Measurements from ENCODE around the gene SPATA20. TPM values are rescaled to one million over a fixed set of nuclear protein-coding genes. Genes with fewer than 3 reads are reported as not detected.

The SPATA20 gene
- total RNA-seq, 3 donors from 2014 or later: 52.4 to 62.3 (median 58.4) TPM

DNA sequence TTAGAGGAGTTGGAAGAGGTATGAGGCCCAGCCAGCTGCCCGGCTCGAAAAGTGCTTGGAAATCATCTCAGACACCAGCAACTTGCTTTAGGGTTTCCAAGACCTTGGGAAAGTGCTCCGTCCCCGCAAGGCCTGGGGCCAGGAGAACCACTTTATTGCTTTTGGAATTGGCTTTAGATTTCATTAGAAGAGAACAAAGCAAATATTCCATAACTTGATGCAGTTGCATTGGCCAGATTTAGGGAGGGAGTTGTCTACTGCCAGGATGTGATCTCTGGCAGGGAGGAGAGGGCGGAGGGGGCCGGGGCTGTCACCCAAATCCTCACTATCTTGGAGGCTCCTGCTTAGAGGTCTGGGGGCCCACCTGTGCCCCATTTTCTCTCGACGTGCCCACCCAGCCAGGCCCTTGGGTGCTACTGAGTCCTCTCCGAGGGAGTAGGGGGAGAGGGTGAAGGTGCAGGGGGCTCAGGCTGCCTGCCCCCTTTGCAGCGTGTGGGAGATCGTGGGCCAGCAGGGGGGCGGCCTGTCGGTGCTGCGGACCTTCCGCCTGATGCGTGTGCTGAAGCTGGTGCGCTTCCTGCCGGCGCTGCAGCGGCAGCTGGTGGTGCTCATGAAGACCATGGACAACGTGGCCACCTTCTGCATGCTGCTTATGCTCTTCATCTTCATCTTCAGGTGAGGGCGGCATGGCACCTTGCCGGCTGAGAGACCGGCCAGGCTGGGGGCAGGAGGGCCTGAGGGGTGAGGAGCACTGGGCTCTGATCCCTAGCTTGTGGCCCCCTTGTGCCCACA is 44.2 kb downstream of the SPATA20 start:
- DNase-seq (ENCODE audit: low spot score in 2 of 2): no peak
- H3K9me3 ChIP-seq: no peaks in the 10 kb centered on the region
- H3K4me1 ChIP-seq: no peaks in the 10 kb centered on the region
- TF ChIP-seq POLR2A (IDR thresholded peaks at IDR 0.05): no peak
- TF ChIP-seq, protein P1, sequence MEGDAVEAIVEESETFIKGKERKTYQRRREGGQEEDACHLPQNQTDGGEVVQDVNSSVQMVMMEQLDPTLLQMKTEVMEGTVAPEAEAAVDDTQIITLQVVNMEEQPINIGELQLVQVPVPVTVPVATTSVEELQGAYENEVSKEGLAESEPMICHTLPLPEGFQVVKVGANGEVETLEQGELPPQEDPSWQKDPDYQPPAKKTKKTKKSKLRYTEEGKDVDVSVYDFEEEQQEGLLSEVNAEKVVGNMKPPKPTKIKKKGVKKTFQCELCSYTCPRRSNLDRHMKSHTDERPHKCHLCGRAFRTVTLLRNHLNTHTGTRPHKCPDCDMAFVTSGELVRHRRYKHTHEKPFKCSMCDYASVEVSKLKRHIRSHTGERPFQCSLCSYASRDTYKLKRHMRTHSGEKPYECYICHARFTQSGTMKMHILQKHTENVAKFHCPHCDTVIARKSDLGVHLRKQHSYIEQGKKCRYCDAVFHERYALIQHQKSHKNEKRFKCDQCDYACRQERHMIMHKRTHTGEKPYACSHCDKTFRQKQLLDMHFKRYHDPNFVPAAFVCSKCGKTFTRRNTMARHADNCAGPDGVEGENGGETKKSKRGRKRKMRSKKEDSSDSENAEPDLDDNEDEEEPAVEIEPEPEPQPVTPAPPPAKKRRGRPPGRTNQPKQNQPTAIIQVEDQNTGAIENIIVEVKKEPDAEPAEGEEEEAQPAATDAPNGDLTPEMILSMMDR (IDR thresholded peaks at IDR 0.05): no peak
- no peak for TF ChIP-seq POLR2AphosphoS5 (IDR thresholded peaks at IDR 0.05)
- H3K36me3 ChIP-seq: no peaks in the 10 kb centered on the region
- no peak overlapping the region for H3K27ac ChIP-seq
- intact Hi-C loops (cut with DNase I; ENCODE audit: low total_unique reads): no loop called here
- no peaks in the 10 kb centered on the region for H3K27me3 ChIP-seq
- no peak overlapping the region for H3K4me3 ChIP-seq

DNA sequence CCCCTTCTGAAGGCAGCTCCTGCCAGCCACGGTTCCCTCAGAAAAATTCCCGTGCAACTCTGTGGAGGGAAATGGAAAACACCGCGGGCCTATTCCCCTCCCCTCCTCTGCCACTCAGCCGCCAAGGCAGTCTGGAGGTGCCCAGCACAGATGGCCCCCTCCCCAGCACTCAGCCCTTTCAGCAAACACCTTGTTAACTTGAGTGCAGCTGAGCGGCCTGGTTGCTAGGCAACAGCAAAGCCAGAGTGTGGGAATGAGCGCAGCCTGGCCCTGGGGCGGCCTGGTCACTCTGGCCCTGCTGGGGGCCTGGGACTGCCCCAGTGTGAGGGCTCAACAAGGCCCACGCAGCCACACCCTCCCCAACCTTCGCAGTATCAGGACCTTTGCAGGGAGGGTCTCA is 46.3 kb downstream of the SPATA20 start:
- TF ChIP-seq, protein P1 (IDR thresholded peaks at IDR 0.05): no peak
- TF ChIP-seq POLR2AphosphoS5 (IDR thresholded peaks at IDR 0.05) (no peak), POLR2A (IDR thresholded peaks at IDR 0.05) (no peak)
- intact Hi-C loops (cut with DNase I; ENCODE audit: low total_unique reads): no loop called here
- Histone ChIP-seq H3K36me3 (no peaks in the 10 kb centered on the region), H3K27ac (no peak overlapping the region), H3K27me3 (no peaks in the 10 kb centered on the region), H3K4me1 (no peaks in the 10 kb centered on the region), H3K9me3 (no peaks in the 10 kb centered on the region), H3K4me3 (no peak overlapping the region)
- DNase-seq (ENCODE audit: low spot score in 2 of 2): peak in 1 of 2 donors; percentile 57

DNA sequence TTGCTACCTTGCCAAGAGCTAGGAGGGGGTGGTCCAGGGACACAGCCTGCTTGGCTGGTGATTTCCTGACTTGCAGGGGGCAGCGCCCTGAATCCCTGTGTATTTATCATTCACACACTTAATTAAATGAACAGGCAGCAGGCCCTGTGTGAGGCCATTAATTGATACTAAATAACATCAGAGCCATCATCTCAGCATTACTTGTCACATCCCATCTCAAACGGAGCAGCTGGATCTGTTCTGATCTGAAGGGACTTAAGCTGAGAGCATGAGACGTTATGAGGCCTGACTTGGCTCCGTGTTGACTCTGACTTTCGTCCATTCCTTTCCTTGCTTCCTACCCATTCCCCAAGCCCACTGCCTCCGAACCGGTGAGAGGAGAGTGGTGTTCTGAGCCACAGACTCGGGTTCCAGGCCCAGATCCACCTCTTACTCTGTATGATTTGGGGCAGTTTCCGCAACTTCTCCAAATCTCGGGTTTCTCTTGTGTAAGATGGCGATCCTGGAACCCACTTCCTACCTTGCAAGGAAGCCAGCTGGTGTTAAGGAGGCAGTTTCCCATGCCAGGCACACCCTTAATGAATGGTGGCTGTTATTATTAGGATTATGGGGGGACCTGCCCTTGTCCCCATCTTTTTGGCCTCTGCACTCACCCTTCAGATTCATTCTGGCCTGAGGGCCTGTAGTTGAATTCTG is 47.3 kb downstream of the SPATA20 start:
- Histone ChIP-seq H3K4me3 (no peak overlapping the region), H3K9me3 (no peaks in the 10 kb centered on the region), H3K36me3 (no peaks in the 10 kb centered on the region), H3K4me1 (no peaks in the 10 kb centered on the region), H3K27me3 (no peaks in the 10 kb centered on the region), H3K27ac (no peak overlapping the region)
- TF ChIP-seq POLR2A (IDR thresholded peaks at IDR 0.05) (no peak), POLR2AphosphoS5 (IDR thresholded peaks at IDR 0.05) (no peak)
- TF ChIP-seq, protein P1 (IDR thresholded peaks at IDR 0.05): no peak
- no peak for DNase-seq (ENCODE audit: low spot score in 2 of 2)
- intact Hi-C loops (cut with DNase I; ENCODE audit: low total_unique reads): no loop called here

DNA sequence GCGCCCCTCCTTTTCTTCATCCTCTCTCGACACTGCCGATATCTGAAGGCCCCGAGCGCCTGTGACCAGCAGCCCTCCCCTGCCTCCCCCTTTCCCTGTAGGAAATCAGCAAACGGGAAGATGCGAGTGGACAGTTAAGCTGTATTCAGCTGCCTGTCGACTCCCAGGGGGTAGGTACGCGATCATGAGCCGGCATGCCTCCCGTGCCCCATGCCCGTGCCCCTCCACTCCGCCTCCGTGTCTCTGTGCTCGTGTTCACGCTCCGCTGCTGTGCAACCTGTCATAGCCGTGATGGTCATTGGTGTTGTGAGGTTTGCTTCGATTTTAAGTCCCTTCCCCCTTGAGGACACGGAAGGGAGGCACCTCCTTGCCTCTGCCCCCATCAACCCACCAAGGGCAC is 47.9 kb downstream of the SPATA20 start:
- Histone ChIP-seq H3K27me3 (no peaks in the 10 kb centered on the region), H3K4me3 (no peak overlapping the region), H3K27ac (no peak overlapping the region), H3K4me1 (no peaks in the 10 kb centered on the region), H3K9me3 (no peaks in the 10 kb centered on the region), H3K36me3 (no peaks in the 10 kb centered on the region)
- TF ChIP-seq, protein P1 (IDR thresholded peaks at IDR 0.05): no peak
- TF ChIP-seq POLR2A (IDR thresholded peaks at IDR 0.05) (no peak), POLR2AphosphoS5 (IDR thresholded peaks at IDR 0.05) (no peak)
- intact Hi-C loops (cut with DNase I; ENCODE audit: low total_unique reads): no loop called here
- no peak for DNase-seq (ENCODE audit: low spot score in 2 of 2)
